K562 (cell line): ENCODE measurements around the gene PHF21B. TPM values are rescaled to one million over a fixed set of nuclear protein-coding genes. Genes with fewer than 3 reads are reported as not detected.

Experiments used
- ATAC-seq: fragments of 200-7000 bp; cut with Tn5 transposase; 3 replicates; pipeline ENCODE4 v1.9.1; 2020; ENCODE audit warnings: moderate library complexity
- BruUV-seq: library from RNA; stranded (reverse); fragments of 400-500 nt; replicated peaks from 2 replicates; lab custom pipeline; 2021; lab: Mats Ljungman, UMichigan
- CTCF ChIA-PET: fragments of 300-600 bp; formaldehyde crosslinking; extraction: SDS; loops from one replicate; lab custom pipeline; 2021; ENCODE audit warnings: low intra/inter-chr PET ratio; lab: Yijun Ruan, JAX
- POLR2A ChIA-PET: fragments of 300-600, 350-650 bp; sonication (Branson Sonifier 250); formaldehyde crosslinking; extraction: SDS; loops from one replicate; lab custom pipeline; 2021; ENCODE audit warnings: antibody characterized with exemption, inconsistent platforms; lab: Yijun Ruan, JAX
- DNase-seq, 4 experiments: peaks; one replicate each; pipeline versions ENCODE4 v3.0.0 to v3.0.0-alpha.2; 2011 to 2018; ENCODE audit warnings: low spot score in 3 of 4, mixed read lengths in 3 of 4; ENCODE audit errors: extremely low read depth in 1 of 4
- FAIRE-seq: peaks from 2 replicates; lab custom pipeline; 2011; peaks lifted over from hg19 to GRCh38; lab: Jason Lieb, UNC
- H2AFZ ChIP-seq: 2 replicates; pipeline ENCODE4 v1.6.0; 2011; ENCODE audit warnings: low read depth, low read length, control low read depth, inconsistent platforms
- H3K27ac ChIP-seq: fragments of 200-600 bp; 3 replicates; pipeline ENCODE4 v1.8.0; 2011; ENCODE audit warnings: low read depth, mild to moderate bottlenecking, control low read depth, inconsistent platforms, low read length, moderate library complexity, mixed read lengths; ENCODE audit errors: extremely low read depth
- H3K27me3 ChIP-seq, 2 experiments: fragments of 300-600 bp in 1 of 2; 2 replicates in 1 of 2; 3 replicates in 1 of 2; pipeline versions ENCODE4 v1.6.0 to v1.8.0; 2011; ENCODE audit warnings: inconsistent platforms in 2 of 2, low read length in 2 of 2, mild to moderate bottlenecking in 1 of 2, mixed read lengths in 1 of 2, moderate library complexity in 1 of 2; ENCODE audit not compliant: control insufficient read depth in 2 of 2, insufficient read depth in 2 of 2
- H3K36me3 ChIP-seq: fragments of 300-600 bp; 3 replicates; pipeline ENCODE4 v1.8.0; 2011; ENCODE audit warnings: mild to moderate bottlenecking, low read length, inconsistent platforms; ENCODE audit not compliant: control insufficient read depth, insufficient read depth
- H3K4me1 ChIP-seq, 2 experiments: fragments of 200-600 bp in 1 of 2; replicated peaks in 1 of 2; 2 replicates in 1 of 2; 3 replicates in 1 of 2; pipeline versions ENCODE4 v1.5.1 to v1.8.0; 2011; ENCODE audit warnings: inconsistent platforms in 2 of 2, low read length in 2 of 2, mild to moderate bottlenecking in 1 of 2, mixed read lengths in 1 of 2, moderate library complexity in 1 of 2; ENCODE audit not compliant: control insufficient read depth in 2 of 2, insufficient read depth in 2 of 2
- H3K4me2 ChIP-seq: 2 replicates; pipeline ENCODE4 v1.6.1; 2011; ENCODE audit warnings: low read length, control low read depth, inconsistent platforms, mixed read lengths; ENCODE audit not compliant: insufficient read depth
- H3K4me3 ChIP-seq: fragments of 200-600 bp; sonication (generic), shearing (Covaris generic); 2 replicates; pipeline ENCODE4 v1.5.1; 2016; ENCODE audit warnings: control low read depth, inconsistent platforms
- H3K79me2 ChIP-seq: fragments of 200-600 bp; 3 replicates; pipeline ENCODE4 v1.8.0; 2011; ENCODE audit warnings: low read length, inconsistent platforms; ENCODE audit not compliant: control insufficient read depth, insufficient read depth
- H3K9ac ChIP-seq, 2 experiments: 2 replicates each; pipeline versions ENCODE4 v1.6.0 to v1.6.1; 2011; ENCODE audit warnings: low read depth in 2 of 2, low read length in 2 of 2, control low read depth in 1 of 2, inconsistent platforms in 1 of 2, mild to moderate bottlenecking in 1 of 2, mixed read lengths in 1 of 2; ENCODE audit not compliant: insufficient read depth in 1 of 2
- H3K9me1 ChIP-seq: one replicate; pipeline ENCODE4 v1.6.0; 2011; ENCODE audit warnings: inconsistent platforms, mild to moderate bottlenecking, low read length, moderate library complexity; ENCODE audit not compliant: control insufficient read depth, insufficient read depth
- H3K9me3 ChIP-seq: replicated peaks from 2 replicates; pipeline ENCODE4 v1.5.1; 2011; ENCODE audit warnings: low read depth, low read length, inconsistent platforms; ENCODE audit not compliant: control insufficient read depth, insufficient read depth
- H4K20me1 ChIP-seq: replicated peaks from 2 replicates; pipeline ENCODE4 v1.6.1; 2011; ENCODE audit warnings: low read length, inconsistent platforms, mixed read lengths; ENCODE audit not compliant: control insufficient read depth, insufficient read depth
- CEBPB ChIP-seq: fragments of 450-650 bp; IDR thresholded peaks from 2 replicates; pipeline ENCODE4 v1.6.1; 2016; ENCODE audit warnings: missing genetic modification characterization, missing compliant biosample characterization
- CHD1 ChIP-seq: fragments of 200-600 bp; sonication (generic); IDR thresholded peaks from one replicate; pipeline ENCODE4 v1.6.1; 2012; ENCODE audit warnings: mild to moderate bottlenecking, moderate library complexity, low read length, inconsistent platforms
- PRMT5 ChIP-seq: sonication (generic); formaldehyde crosslinking; IDR thresholded peaks from 2 replicates; pipeline ENCODE4 v1.5.0; 2020; ENCODE audit warnings: missing genetic modification reagents
- TARDBP ChIP-seq: fragments of 450-650 bp; IDR thresholded peaks from 2 replicates; pipeline ENCODE4 v1.6.1; 2016
- ZNF57 ChIP-seq: fragments of 450-650 bp; formaldehyde crosslinking; IDR thresholded peaks from 2 replicates; pipeline ENCODE4 v1.4.0; 2020; ENCODE audit warnings: mild to moderate bottlenecking, moderate library complexity
- ZNF785 ChIP-seq: fragments of 250-450 bp; sonication (Bioruptor Pico); IDR thresholded peaks from 2 replicates; pipeline ENCODE4 v1.4.0; 2020; ENCODE audit warnings: mild to moderate bottlenecking
- WGBS: fragments of 100-300 bp; shearing (Covaris generic); methylation state at CpG from one replicate; pipeline ENCODE4 v1.1.6; 2016; ENCODE audit warnings: low coverage, mixed read lengths; ENCODE audit not compliant: insufficient coverage; ENCODE audit errors: missing lambda C conversion rate; 5-methylcytosine and 5-hydroxymethylcytosine counted together
- in situ Hi-C: fragments of 300-500 bp; cut with MboI; formaldehyde crosslinking; loops from 4 replicates; pipeline ENCODE4 v1.15.0; 2018; ENCODE audit warnings: inconsistent platforms, mixed read lengths
- intact Hi-C: fragments of 100-400 bp; cut with micrococcal nuclease; formaldehyde crosslinking; loops from 2 replicates; pipeline ENCODE4 v1.14.2; 2022
- polyA plus RNA-seq, 8 experiments: library from polyadenylated mRNA; depleted of rRNA in 4 of 8; stranded (reverse) in 5 of 8; unstranded in 3 of 8; fragments of >200 nt; fragmentation: Nextera tagmentation in 2 of 8; fragmentation: Illumina TruSeq in 1 of 8; extraction: Ambion mirVana in 2 of 8; extraction: Trizol in 1 of 8; gene quantifications; 2 replicates each; pipeline versions ENCODE4 v1.2.1 to v1.2.3, GENCODE V29; 2011 to 2014; ENCODE audit warnings: inconsistent platforms in 1 of 8, missing spikeins in 1 of 8
- total RNA-seq, 7 experiments: library from RNA; depleted of rRNA in 6 of 7; stranded (reverse); fragments of >200 nt in 6 of 7; fragmentation: Illumina TruSeq in 2 of 7; extraction: Trizol in 2 of 7; gene quantifications; 2 replicates each; pipeline versions ENCODE4 v1.2.1 to v1.2.3, GENCODE V29; 2011 to 2021; ENCODE audit warnings: low replicate concordance in 1 of 7
- TF ChIP-seq, protein P1 (sequence below), 2 experiments: fragments of 250-450 bp in 1 of 2; fragments of 450-650 bp in 1 of 2; sonication (Bioruptor Pico) in 1 of 2; IDR thresholded peaks; 2 replicates each; pipeline versions ENCODE4 v1.6.1 to v1.8.0; 2016 to 2021; ENCODE audit warnings: mild to moderate bottlenecking in 2 of 2, moderate library complexity in 2 of 2, missing compliant biosample characterization in 1 of 2, missing genetic modification characterization in 1 of 2
- TF ChIP-seq, protein P2 (sequence below): fragments of 450-650 bp; IDR thresholded peaks from 2 replicates; pipeline ENCODE4 v1.6.1; 2016; ENCODE audit warnings: antibody characterized with exemption
- TF ChIP-seq, protein P3 (sequence below): sonication (generic); formaldehyde crosslinking; IDR thresholded peaks from 2 replicates; pipeline ENCODE4 v1.8.0; 2022; ENCODE audit warnings: missing genetic modification reagents, mild to moderate bottlenecking, moderate library complexity, borderline replicate concordance
- TF ChIP-seq, protein P4 (sequence below): fragments of 450-650 bp; IDR thresholded peaks from one replicate; pipeline ENCODE4 v1.6.1; 2018; ENCODE audit warnings: mild to moderate bottlenecking, moderate library complexity; ENCODE audit not compliant: partially characterized antibody
- TF ChIP-seq, protein P5 (sequence below): fragments of 450-650 bp; IDR thresholded peaks from 2 replicates; pipeline ENCODE4 v1.6.1; 2016

PHF21B gene
- total and polyA plus RNA-seq, 9 of the 15 experiments (the other 6 are each of a cell fraction or from before 2014, with no cell fraction given), result 0.04 TPM; not detected in 8

DNA sequence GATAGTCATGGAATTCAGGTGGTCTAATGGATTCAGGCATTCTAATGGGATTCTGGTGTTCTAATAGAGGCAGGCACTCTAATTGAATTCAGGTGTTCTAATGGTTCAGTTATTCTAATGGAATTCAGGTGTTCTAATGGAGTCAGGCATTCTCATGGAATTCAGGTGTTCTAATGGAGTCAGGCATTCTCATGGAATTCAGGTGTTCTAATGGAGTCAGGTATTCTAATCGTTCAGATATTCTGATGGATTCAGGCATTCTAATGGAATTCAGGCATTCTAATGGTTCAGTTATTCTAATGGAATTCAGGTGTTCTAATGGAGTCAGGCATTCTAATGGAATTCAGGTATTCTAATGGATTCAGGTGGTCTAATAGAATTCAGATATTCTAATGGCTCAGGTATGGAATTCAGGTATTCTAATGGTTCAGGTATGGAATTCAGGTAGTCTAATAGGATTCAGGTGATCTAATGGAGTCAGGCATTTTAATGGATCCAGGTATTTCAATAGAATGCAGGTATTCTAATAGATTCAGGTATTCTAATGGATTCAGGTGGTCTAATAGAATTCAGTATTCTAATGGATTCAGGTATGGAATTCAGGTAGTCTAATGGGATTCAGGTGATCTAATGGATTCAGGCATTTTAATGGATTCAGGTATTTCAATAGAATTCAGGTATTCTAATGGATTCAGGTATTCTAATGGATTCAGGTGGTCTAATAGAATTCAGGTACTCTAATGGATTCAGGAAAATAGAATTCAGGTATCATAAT is 22.0 kb upstream of the PHF21B start:
- Histone ChIP-seq H3K36me3 (no peaks in the 10 kb centered on the region), H3K4me2 (no peak overlapping the region), H2AFZ (no peak overlapping the region), H3K9me3 (no peaks in the 10 kb centered on the region), H4K20me1 (no peaks in the 10 kb centered on the region), H3K9me1 (no peaks in the 10 kb centered on the region), H3K79me2 (no peaks in the 10 kb centered on the region), H3K4me1 (no peaks in the 10 kb centered on the region), H3K27ac (no peak overlapping the region)
- BruUV-seq, result no TSS peak
- in situ Hi-C loops, result no loop called here
- no peak for FAIRE-seq
- POLR2A ChIA-PET, result interaction anchor here (0.8 kb wide), 1 partner anchor 35 kb away, joined by 3 read pairs; no protein-coding TSS in a partner anchor
- TF ChIP-seq, protein P1, sequence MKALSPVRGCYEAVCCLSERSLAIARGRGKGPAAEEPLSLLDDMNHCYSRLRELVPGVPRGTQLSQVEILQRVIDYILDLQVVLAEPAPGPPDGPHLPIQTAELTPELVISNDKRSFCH (CRISPR knock-in tag; IDR thresholded peaks at IDR 0.05), result no peak
- TF ChIP-seq, protein P1 (tag; IDR thresholded peaks at IDR 0.05), result no peak
- TF ChIP-seq TARDBP (no peak), PRMT5 (CRISPR knock-in tag) (no peak), CEBPB (tag) (no peak), ZNF57 (CRISPR knock-in tag) (no peak), CHD1 (no peak), ZNF785 (no peak)
- TF ChIP-seq, protein P2, sequence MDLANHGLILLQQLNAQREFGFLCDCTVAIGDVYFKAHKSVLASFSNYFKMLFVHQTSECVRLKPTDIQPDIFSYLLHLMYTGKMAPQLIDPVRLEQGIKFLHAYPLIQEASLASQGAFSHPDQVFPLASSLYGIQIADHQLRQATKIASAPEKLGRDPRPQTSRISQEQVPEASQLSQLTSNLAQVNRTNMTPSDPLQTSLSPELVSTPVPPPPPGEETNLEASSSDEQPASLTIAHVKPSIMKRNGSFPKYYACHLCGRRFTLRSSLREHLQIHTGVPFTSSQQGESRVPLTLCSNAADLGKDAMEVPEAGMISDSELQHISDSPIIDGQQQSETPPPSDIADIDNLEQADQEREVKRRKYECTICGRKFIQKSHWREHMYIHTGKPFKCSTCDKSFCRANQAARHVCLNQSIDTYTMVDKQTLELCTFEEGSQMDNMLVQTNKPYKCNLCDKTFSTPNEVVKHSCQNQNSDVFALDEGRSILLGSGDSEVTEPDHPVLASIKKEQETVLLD, result no peak
- TF ChIP-seq, protein P3, sequence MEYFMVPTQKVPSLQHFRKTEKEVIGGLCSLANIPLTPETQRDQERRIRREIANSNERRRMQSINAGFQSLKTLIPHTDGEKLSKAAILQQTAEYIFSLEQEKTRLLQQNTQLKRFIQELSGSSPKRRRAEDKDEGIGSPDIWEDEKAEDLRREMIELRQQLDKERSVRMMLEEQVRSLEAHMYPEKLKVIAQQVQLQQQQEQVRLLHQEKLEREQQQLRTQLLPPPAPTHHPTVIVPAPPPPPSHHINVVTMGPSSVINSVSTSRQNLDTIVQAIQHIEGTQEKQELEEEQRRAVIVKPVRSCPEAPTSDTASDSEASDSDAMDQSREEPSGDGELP (CRISPR knock-in tag), result no peak
- TF ChIP-seq, protein P4, sequence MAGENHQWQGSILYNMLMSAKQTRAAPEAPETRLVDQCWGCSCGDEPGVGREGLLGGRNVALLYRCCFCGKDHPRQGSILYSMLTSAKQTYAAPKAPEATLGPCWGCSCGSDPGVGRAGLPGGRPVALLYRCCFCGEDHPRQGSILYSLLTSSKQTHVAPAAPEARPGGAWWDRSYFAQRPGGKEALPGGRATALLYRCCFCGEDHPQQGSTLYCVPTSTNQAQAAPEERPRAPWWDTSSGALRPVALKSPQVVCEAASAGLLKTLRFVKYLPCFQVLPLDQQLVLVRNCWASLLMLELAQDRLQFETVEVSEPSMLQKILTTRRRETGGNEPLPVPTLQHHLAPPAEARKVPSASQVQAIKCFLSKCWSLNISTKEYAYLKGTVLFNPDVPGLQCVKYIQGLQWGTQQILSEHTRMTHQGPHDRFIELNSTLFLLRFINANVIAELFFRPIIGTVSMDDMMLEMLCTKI, result no peak
- TF ChIP-seq, protein P5, sequence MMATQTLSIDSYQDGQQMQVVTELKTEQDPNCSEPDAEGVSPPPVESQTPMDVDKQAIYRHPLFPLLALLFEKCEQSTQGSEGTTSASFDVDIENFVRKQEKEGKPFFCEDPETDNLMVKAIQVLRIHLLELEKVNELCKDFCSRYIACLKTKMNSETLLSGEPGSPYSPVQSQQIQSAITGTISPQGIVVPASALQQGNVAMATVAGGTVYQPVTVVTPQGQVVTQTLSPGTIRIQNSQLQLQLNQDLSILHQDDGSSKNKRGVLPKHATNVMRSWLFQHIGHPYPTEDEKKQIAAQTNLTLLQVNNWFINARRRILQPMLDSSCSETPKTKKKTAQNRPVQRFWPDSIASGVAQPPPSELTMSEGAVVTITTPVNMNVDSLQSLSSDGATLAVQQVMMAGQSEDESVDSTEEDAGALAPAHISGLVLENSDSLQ, result no peak
- TF ChIP-seq, all 486 proteins: peak for 0
- DNase-seq (no peak), ATAC-seq (no peak)
- Histone ChIP-seq H3K9ac (no peak overlapping the region), H3K27me3 (no peaks in the 10 kb centered on the region; a peak in 1 of 5 replicates), H3K4me3 (no peak overlapping the region)
- CTCF ChIA-PET, result no interaction called here
- intact Hi-C loops, result no loop called here
- WGBS, result 0% methylated on average over 1 of the region's 1 CpG
